WERI-Rb-1 (cell line): ENCODE results near the gene CTDSPL.

ENCODE experiments used
- DNase-seq: peaks from one replicate; pipeline ENCODE4 v3.0.0-alpha.2; 2020
- H3K27ac ChIP-seq: fragments of 250-450 bp; sonication (Bioruptor Pico); 2 replicates; pipeline ENCODE4 v1.5.1; 2020; ENCODE audit warnings: mild to moderate bottlenecking, moderate library complexity
- H3K27me3 ChIP-seq: fragments of 250-450 bp; sonication (Bioruptor Pico); 2 replicates; pipeline ENCODE4 v1.5.1; 2021; ENCODE audit warnings: mild to moderate bottlenecking, low read depth, moderate library complexity; ENCODE audit not compliant: insufficient read depth, severe bottlenecking
- H3K36me3 ChIP-seq: fragments of 250-450 bp; sonication (Bioruptor Pico); 2 replicates; pipeline ENCODE4 v1.5.1; 2020; ENCODE audit warnings: mild to moderate bottlenecking, moderate library complexity
- H3K4me3 ChIP-seq: 2 replicates; pipeline ENCODE4 v1.5.1; 2011; ENCODE audit warnings: low read depth, mild to moderate bottlenecking, control low read depth, low read length
- H3K9me3 ChIP-seq: fragments of 250-450 bp; sonication (Bioruptor Pico); 2 replicates; pipeline ENCODE4 v1.5.1; 2021; ENCODE audit warnings: mild to moderate bottlenecking, moderate library complexity; ENCODE audit not compliant: severe bottlenecking
- TF ChIP-seq, protein P1 (sequence below): IDR thresholded peaks from 2 replicates; pipeline ENCODE4 v1.5.1; 2011; ENCODE audit warnings: low read depth, mild to moderate bottlenecking, control low read depth, inconsistent platforms, low read length

CTDSPL gene

DNA sequence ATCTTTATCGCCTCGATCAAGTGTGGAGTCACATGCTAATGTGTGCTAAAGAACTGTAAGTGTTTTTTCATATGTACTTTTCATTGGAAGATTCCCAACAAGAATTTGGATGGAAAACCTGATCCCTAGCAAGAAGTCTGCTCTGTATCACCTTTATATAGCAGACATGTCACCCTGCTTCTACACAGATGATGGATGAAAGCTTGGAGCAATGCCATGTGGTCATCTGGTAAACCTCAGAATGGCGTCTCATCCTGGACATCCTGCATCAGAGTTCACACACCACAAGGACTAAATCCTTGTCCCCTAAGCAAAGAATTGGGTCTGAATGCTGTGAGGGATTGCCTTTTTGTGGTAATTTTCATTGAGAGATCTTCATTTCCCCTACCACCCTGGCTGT lies 42.1 kb upstream of the CTDSPL start:
- DNase-seq: no peak
- Histone ChIP-seq H3K27ac (no peak overlapping the region), H3K4me3 (no peak overlapping the region), H3K27me3 (no peaks in the 10 kb centered on the region), H3K36me3 (no peaks in the 10 kb centered on the region), H3K9me3 (no peaks in the 10 kb centered on the region)
- TF ChIP-seq, protein P1, sequence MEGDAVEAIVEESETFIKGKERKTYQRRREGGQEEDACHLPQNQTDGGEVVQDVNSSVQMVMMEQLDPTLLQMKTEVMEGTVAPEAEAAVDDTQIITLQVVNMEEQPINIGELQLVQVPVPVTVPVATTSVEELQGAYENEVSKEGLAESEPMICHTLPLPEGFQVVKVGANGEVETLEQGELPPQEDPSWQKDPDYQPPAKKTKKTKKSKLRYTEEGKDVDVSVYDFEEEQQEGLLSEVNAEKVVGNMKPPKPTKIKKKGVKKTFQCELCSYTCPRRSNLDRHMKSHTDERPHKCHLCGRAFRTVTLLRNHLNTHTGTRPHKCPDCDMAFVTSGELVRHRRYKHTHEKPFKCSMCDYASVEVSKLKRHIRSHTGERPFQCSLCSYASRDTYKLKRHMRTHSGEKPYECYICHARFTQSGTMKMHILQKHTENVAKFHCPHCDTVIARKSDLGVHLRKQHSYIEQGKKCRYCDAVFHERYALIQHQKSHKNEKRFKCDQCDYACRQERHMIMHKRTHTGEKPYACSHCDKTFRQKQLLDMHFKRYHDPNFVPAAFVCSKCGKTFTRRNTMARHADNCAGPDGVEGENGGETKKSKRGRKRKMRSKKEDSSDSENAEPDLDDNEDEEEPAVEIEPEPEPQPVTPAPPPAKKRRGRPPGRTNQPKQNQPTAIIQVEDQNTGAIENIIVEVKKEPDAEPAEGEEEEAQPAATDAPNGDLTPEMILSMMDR: no peak

DNA sequence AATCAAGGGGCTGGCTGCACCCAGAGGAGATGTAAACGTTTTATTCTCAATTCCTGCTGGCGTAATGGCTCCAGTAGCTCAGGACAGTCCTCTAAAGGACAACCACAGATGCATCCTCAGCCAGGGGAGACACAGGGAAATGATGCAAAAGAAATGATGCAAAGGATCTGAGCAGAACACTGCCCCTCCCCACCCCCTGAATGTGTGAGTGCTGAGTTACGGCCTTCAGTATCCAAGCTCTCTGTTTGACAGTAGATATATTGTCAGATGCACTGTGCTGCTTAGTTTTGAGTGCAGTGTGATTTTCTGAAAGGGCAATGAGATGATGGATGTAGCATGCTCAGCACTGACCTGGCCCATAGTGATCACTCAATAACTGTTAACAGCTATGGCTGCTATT lies 41.4 kb upstream of the CTDSPL start:
- TF ChIP-seq, protein P1: no peak
- H3K4me3 ChIP-seq: no peak overlapping the region
- H3K36me3 ChIP-seq: no peaks in the 10 kb centered on the region
- DNase-seq: no peak
- no peaks in the 10 kb centered on the region for H3K27me3 ChIP-seq
- H3K27ac ChIP-seq: no peak overlapping the region
- H3K9me3 ChIP-seq: no peaks in the 10 kb centered on the region

DNA sequence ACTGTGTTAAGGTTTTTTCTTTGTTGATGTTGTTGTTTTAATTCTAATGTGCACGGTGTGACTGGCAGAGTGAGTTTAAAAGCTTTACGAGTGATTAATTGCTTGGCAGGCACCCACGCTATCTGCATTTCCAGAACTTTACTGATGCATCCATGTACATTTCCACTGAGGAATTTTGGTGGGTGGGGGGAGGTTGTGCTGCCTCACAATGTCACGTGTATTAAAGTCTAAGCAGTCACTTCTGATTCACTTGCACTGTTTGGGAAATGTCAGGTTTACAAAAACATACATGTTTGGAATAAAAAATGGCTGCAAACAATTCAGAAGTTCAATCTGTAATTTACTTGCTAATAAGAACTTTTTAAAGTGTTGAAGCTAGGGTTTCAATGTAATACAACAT lies 38.5 kb upstream of the CTDSPL start:
- TF ChIP-seq, protein P1: no peak
- Histone ChIP-seq H3K36me3 (no peaks in the 10 kb centered on the region), H3K27ac (no peak overlapping the region), H3K27me3 (no peaks in the 10 kb centered on the region), H3K4me3 (no peak overlapping the region), H3K9me3 (no peaks in the 10 kb centered on the region)
- no peak for DNase-seq

DNA sequence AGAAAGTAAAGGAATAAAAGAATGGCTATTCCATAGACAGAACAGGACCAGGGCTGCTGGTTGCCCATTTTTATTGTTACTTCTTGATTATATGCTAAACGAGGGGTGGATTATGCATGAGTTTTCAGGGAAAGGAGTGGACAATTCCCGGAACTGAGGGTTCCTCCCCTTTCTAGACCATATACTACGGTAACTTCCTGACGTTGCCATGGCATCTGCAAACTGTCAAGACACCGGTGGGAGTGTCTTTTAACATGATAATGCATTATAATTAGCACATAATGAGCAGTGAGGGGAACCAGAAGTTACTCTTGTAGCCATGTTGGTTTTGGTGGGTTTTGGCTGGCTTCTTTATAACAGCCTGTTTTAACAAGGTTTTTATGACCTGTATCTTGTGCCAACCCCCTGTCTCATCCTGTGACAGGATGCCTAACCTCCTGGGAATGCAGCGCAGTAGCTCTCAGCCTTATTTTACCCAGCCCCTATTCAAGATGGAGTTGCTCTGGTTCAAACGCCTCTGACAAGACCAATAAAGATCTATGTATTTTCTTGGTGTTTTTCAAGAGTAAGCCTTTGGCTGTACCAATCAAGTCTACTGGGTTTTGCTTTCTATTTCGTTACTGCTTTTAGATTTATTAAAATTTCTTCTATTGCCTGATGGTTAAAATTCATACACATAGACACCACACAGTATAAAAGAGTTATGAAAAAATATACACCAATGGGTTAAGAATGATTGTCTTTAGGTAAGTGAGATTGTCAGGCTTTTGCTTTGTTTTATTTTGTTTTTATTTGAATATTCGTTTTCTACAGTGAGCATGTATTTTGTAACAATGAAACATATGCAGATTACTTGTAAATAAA lies 37.4 kb upstream of the CTDSPL start:
- H3K27ac ChIP-seq: no peak overlapping the region
- H3K27me3 ChIP-seq: no peaks in the 10 kb centered on the region
- TF ChIP-seq, protein P1: no peak
- H3K36me3 ChIP-seq: no peaks in the 10 kb centered on the region
- no peaks in the 10 kb centered on the region for H3K9me3 ChIP-seq
- DNase-seq: no peak
- no peak overlapping the region for H3K4me3 ChIP-seq

DNA sequence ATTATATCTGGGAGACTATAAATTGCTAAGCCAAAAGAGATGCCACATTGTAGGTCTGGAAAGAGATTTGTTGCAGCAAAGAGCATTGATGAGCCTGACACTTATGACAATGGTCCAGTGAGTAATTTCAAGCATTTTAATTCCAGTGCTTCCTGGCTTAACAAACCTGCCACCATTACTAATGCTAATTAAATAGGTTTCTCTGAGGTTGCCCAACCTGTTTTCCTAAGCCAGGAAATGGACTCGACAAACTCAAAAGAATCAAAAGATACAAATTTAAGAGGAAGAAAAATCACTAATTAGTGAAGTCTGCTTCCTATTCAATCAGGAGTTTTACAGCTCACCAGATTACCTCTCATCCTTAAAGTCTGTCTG lies 36.7 kb upstream of the CTDSPL start:
- TF ChIP-seq, protein P1: no peak
- H3K9me3 ChIP-seq: no peaks in the 10 kb centered on the region
- H3K27ac ChIP-seq: no peak overlapping the region
- no peaks in the 10 kb centered on the region for H3K36me3 ChIP-seq
- no peak overlapping the region for H3K4me3 ChIP-seq
- H3K27me3 ChIP-seq: no peaks in the 10 kb centered on the region
- no peak for DNase-seq
